HG02885 (cell line): ENCODE measurements around the gene PGAM5.

Source experiments
- ATAC-seq: cut with Tn5 transposase; IDR thresholded peaks from one replicate; pipeline ENCODE4 v1.9.1; 2021; ENCODE audit warnings: mild to moderate bottlenecking; ENCODE audit not compliant: unreplicated experiment, poor library complexity

The PGAM5 gene

GRCh38 chr12:132719141-132719953 lies 8.7 kb downstream of the PGAM5 start:
- ATAC-seq: no peak

GRCh38 chr12:132719954-132720324 lies 9.3 kb downstream of the PGAM5 start:
- no peak for ATAC-seq

- no peak for ATAC-seq
These were observed 10.1 kb downstream of the PGAM5 start for GRCh38 chr12:132720606-132721345.

GRCh38 chr12:132723015-132723763 lies 12.5 kb downstream of the PGAM5 start:
- no peak for ATAC-seq

- no peak for ATAC-seq
These were observed 13.1 kb downstream of the PGAM5 start for GRCh38 chr12:132723764-132724140.

- no peak for ATAC-seq
These were observed 14.0 kb downstream of the PGAM5 start for GRCh38 chr12:132724506-132725241.

- ATAC-seq: no peak
These were observed 15.7 kb downstream of the PGAM5 start for GRCh38 chr12:132726386-132726785.

GRCh38 chr12:132727091-132727794 lies 16.6 kb downstream of the PGAM5 start:
- ATAC-seq: no peak

GRCh38 chr12:132728502-132728901 lies 17.9 kb downstream of the PGAM5 start:
- no peak for ATAC-seq

- no peak for ATAC-seq
These were observed 19.1 kb downstream of the PGAM5 start for GRCh38 chr12:132729541-132730320.

GRCh38 chr12:132730353-132730752 lies 19.7 kb downstream of the PGAM5 start:
- ATAC-seq: no peak

- ATAC-seq: no peak
These were observed 20.9 kb downstream of the PGAM5 start for GRCh38 chr12:132731574-132731973.

- ATAC-seq: no peak
These were observed 23.6 kb downstream of the PGAM5 start for GRCh38 chr12:132734206-132734605.

GRCh38 chr12:132735496-132735895 lies 24.9 kb downstream of the PGAM5 start:
- ATAC-seq: no peak

- ATAC-seq: no peak
These were observed 25.7 kb downstream of the PGAM5 start for GRCh38 chr12:132736378-132736777.

GRCh38 chr12:132736913-132737312 lies 26.3 kb downstream of the PGAM5 start:
- ATAC-seq: no peak

- no peak for ATAC-seq
These were observed 29.1 kb downstream of the PGAM5 start for GRCh38 chr12:132739600-132740312.

- ATAC-seq: no peak
These were observed 29.6 kb downstream of the PGAM5 start for GRCh38 chr12:132740313-132740646.

GRCh38 chr12:132740652-132741051 lies 30.0 kb downstream of the PGAM5 start:
- no peak for ATAC-seq
